Ishikawa (cell line): Measurements from ENCODE around the gene RPS14.

ENCODE experiments used
- CEBPB ChIP-seq: IDR thresholded peaks from 2 replicates; pipeline ENCODE4 v1.6.1; 2012
- CREB1 ChIP-seq: IDR thresholded peaks from 2 replicates; pipeline ENCODE4 v1.6.1; 2012; ENCODE audit warnings: low read depth
- EGR1 ChIP-seq: IDR thresholded peaks from 2 replicates; pipeline ENCODE4 v1.6.1; 2012
- EP300 ChIP-seq: IDR thresholded peaks from 2 replicates; pipeline ENCODE4 v1.6.1; 2012; ENCODE audit warnings: borderline replicate concordance
- FOXM1 ChIP-seq: IDR thresholded peaks from 2 replicates; pipeline ENCODE4 v1.6.1; 2012; ENCODE audit warnings: low read depth, borderline replicate concordance
- MAX ChIP-seq: IDR thresholded peaks from 2 replicates; pipeline ENCODE4 v1.6.1; 2012
- NFIC ChIP-seq: IDR thresholded peaks from 2 replicates; pipeline ENCODE4 v1.6.1; 2012
- RAD21 ChIP-seq: IDR thresholded peaks from 2 replicates; pipeline ENCODE4 v1.6.1; 2012; ENCODE audit warnings: low read depth
- REST ChIP-seq: IDR thresholded peaks from 2 replicates; pipeline ENCODE4 v1.6.1; 2012; ENCODE audit warnings: low read depth, mild to moderate bottlenecking
- TAF1 ChIP-seq: IDR thresholded peaks from 2 replicates; pipeline ENCODE4 v1.6.1; 2012; ENCODE audit warnings: low read depth, mild to moderate bottlenecking
- TCF12 ChIP-seq: IDR thresholded peaks from 2 replicates; pipeline ENCODE4 v1.6.1; 2012; ENCODE audit warnings: low read depth
- TEAD4 ChIP-seq: IDR thresholded peaks from 2 replicates; pipeline ENCODE4 v1.6.1; 2012
- USF1 ChIP-seq: IDR thresholded peaks from 2 replicates; pipeline ENCODE4 v1.6.1; 2012
- YY1 ChIP-seq: IDR thresholded peaks from 2 replicates; pipeline ENCODE4 v1.6.1; 2012; ENCODE audit warnings: low read depth
- ZBTB7A ChIP-seq: IDR thresholded peaks from 2 replicates; pipeline ENCODE4 v1.6.1; 2012; ENCODE audit warnings: low read depth

RPS14 gene

GRCh38 chr5:150449517-150450339 is at the start of gene RPS14:
RPS14 (minus strand) TSS chr5:150449739; CDS start chr5:150447733, 2,006 bp downstream.
- peak; percentile 77 for TF ChIP-seq EGR1
- 0 out of 2 replicates have a peak, but pooled peaks have one; percentile 25 for TF ChIP-seq REST
- no peak for TF ChIP-seq FOXM1
- TF ChIP-seq RAD21 = peak; percentile 40; the same call in 1 of the 2 replicates
- no peak for TF ChIP-seq CREB1
- peak; percentile 96 for TF ChIP-seq MAX
- TF ChIP-seq TAF1 = peak; percentile 100
- TF ChIP-seq TCF12 = peak; percentile 70
- peak; percentile 94 for TF ChIP-seq YY1
- TF ChIP-seq USF1 = peak; percentile 66
- no peak for TF ChIP-seq CEBPB
- TF ChIP-seq NFIC = peak; percentile 94
- TF ChIP-seq ZBTB7A = peak; percentile 90
- TF ChIP-seq EP300 = no peak
- TF ChIP-seq TEAD4 = 0 out of 2 replicates have a peak, but pooled peaks have one; percentile 24

- TF ChIP-seq USF1 = no peak
- no peak for TF ChIP-seq CREB1
- TF ChIP-seq MAX = no peak
- TF ChIP-seq FOXM1 = no peak
- TF ChIP-seq TCF12 = no peak
- no peak for TF ChIP-seq EP300
- TF ChIP-seq TEAD4 = no peak
- no peak for TF ChIP-seq CEBPB
- no peak for TF ChIP-seq REST
- TF ChIP-seq EGR1 = no peak
- TF ChIP-seq ZBTB7A = no peak
- no peak for TF ChIP-seq NFIC
- no peak for TF ChIP-seq YY1
- TF ChIP-seq TAF1 = no peak
- TF ChIP-seq RAD21 = no peak
Observed at GRCh38 chr5:150498971-150499370, 49.4 kb upstream of the RPS14 start.

GRCh38 chr5:150498501-150498900 is 49.0 kb upstream of the RPS14 start:
- TF ChIP-seq TCF12 (peak; percentile 65; the same call in 1 of the 2 replicates), EP300 (peak; percentile 42; the same call in 1 of the 2 replicates), RAD21 (peak; percentile 18; the same call in 1 of the 2 replicates), CREB1 (no peak), USF1 (no peak), EGR1 (no peak), ZBTB7A (peak; percentile 50; the same call in 1 of the 2 replicates), TEAD4 (peak; percentile 9; the same call in 1 of the 2 replicates), FOXM1 (no peak), YY1 (peak; percentile 25; the same call in 1 of the 2 replicates), CEBPB (no peak), MAX (no peak), NFIC (no peak), REST (no peak), TAF1 (no peak)
